ENCODE results near the gene BAIAP3.
"Not testable (repeated sequence)": the region's sequence is repeated elsewhere in the genome, so short reads cannot be mapped to it uniquely, and the experiment has no call there.

Gene BAIAP3

GRCh38 chr16:1333149-1333812, at the start of gene BAIAP3:
TSS of gene BAIAP3 (plus strand) at chr16:1333645. CDS start at chr16:1338550, 4,905 bp downstream.
- no peak for DNase-seq (ENCODE audit: low read depth)

- no peak for DNase-seq (ENCODE audit: low read depth)
These were observed 49.3 kb upstream of the BAIAP3 start for GRCh38 chr16:1283996-1284616.

GRCh38 chr16:1285669-1286512, 47.6 kb upstream of the BAIAP3 start:
- DNase-seq (ENCODE audit: low read depth) = no peak

- DNase-seq (ENCODE audit: low read depth) = no peak
These were observed 46.8 kb upstream of the BAIAP3 start for GRCh38 chr16:1286513-1287094.

- no peak for DNase-seq (ENCODE audit: low read depth)
These were observed 45.3 kb upstream of the BAIAP3 start for GRCh38 chr16:1287982-1288670.

- DNase-seq (ENCODE audit: low read depth) = no peak
These were observed 44.5 kb upstream of the BAIAP3 start for GRCh38 chr16:1288813-1289476.

- no peak for DNase-seq (ENCODE audit: low read depth)
These were observed 44.0 kb upstream of the BAIAP3 start for GRCh38 chr16:1289477-1289866.

GRCh38 chr16:1290063-1290501, 43.4 kb upstream of the BAIAP3 start:
- DNase-seq (ENCODE audit: low read depth) = no peak

GRCh38 chr16:1290860-1291575, 42.4 kb upstream of the BAIAP3 start:
- no peak for DNase-seq (ENCODE audit: low read depth)

- no peak for DNase-seq (ENCODE audit: low read depth)
These were observed 41.9 kb upstream of the BAIAP3 start for GRCh38 chr16:1291576-1291974.

GRCh38 chr16:1292208-1292607, 41.2 kb upstream of the BAIAP3 start:
- not testable (repeated sequence) for DNase-seq (ENCODE audit: low read depth)

- peak; percentile 30 for DNase-seq (ENCODE audit: low read depth)
These were observed 40.6 kb upstream of the BAIAP3 start for GRCh38 chr16:1292808-1293207.

- DNase-seq (ENCODE audit: low read depth) = peak; percentile 23
These were observed 39.4 kb upstream of the BAIAP3 start for GRCh38 chr16:1293921-1294656.

- DNase-seq (ENCODE audit: low read depth) = no peak
These were observed 38.0 kb upstream of the BAIAP3 start for GRCh38 chr16:1295465-1295864.

- not testable (repeated sequence) for DNase-seq (ENCODE audit: low read depth)
These were observed 36.8 kb upstream of the BAIAP3 start for GRCh38 chr16:1296688-1297017.

- DNase-seq (ENCODE audit: low read depth) = peak; percentile 95
These were observed 36.3 kb upstream of the BAIAP3 start for GRCh38 chr16:1297018-1297696.

- DNase-seq (ENCODE audit: low read depth) = no peak
These were observed 35.0 kb upstream of the BAIAP3 start for GRCh38 chr16:1298406-1298805.

GRCh38 chr16:1299012-1299867, 34.2 kb upstream of the BAIAP3 start:
- no peak for DNase-seq (ENCODE audit: low read depth)

GRCh38 chr16:1299868-1300203, 33.6 kb upstream of the BAIAP3 start:
- no peak for DNase-seq (ENCODE audit: low read depth)

Data from ELR (cell line).